DMS153 treated with DMSO at 0.1 percent for 48 hours (cell line): ENCODE results near the gene TNS2.

ENCODE experiments used
- DNase-seq: peaks from one replicate; lab custom pipeline; 2025; ENCODE audit not compliant: unreplicated experiment; lab: John Stamatoyannopoulos, UW

The TNS2 gene

DNA sequence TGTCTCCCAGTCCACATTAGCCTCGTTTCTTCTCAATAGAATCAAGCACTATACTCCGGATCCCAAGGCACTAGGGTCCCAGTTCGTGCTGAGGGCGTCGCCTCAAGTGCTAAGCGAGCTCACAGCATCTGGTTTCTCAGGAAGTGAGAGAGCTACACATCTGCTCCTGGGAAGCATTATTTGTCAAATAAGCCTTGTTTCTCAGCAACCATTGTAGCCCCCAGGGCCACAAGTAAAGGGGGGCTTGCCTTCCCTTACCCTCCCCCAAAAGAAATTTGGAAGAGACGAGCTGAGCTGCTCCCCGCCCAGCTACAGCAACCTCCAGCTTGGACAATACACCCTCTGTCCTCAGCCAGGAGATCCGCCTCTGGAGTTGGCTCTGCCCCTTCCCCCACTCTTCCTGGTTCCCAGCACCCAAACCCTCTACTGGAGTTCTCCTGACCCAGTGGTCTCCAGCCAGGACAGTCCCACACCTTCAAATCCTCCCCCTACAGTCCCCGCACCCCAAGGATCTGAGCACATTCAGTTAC lies 5.7 kb upstream of the TNS2 start:
- no peak for DNase-seq

DNA sequence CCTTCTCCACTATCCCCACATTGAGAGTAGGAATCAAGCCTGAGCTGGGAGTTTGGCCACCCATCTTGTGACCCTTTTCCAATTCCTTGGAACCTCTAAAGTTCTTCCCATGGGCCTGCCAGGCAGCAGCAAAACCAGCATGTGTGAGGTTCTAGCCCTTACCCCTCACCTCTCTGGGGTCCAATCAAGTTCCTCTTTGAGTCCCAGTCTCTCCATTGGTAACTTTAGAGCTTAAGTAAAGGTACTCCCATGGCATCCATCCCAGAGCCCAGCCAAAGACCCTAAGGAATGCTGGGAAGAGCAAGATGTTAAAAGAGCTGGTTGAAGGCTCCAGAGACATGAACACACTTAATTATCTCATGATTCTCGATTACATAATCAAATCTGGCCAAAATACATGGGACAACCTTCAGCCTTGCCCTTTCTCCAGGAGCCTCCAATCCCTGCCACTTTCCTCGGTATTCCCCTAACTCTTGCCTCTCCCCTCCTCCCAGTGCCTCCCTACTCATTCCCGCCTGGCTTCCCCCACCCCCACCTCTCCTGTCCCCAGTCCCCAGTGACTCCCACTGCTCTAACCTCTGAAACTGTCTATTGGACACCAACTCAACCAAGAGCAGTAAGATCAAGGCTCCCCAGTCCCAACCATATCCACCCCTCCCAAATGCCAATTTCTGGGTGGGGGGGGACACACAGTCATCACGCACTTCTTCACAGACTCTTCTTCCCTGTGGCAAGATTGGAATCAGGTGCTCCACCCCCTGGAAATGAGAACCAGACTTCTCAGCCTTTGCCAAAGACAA lies 4.8 kb upstream of the TNS2 start:
- DNase-seq: no peak

DNA sequence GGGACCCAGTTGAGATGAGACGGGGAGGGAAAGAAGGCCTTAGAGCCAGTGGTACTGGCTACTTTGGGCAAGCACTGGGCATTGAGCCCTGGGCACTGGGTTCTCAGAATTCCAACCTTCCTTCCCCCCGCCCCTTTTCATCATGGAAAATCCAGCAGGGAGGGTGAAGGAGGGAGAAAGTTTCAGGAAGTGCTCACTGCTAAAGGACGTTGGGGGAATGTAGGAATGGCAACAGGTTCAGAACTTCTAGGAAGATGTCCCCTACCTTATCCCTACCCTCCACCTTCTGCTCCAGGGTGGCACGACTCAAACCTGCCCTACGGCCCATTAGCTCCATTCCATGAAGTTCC lies 4.2 kb upstream of the TNS2 start:
- no peak for DNase-seq

DNA sequence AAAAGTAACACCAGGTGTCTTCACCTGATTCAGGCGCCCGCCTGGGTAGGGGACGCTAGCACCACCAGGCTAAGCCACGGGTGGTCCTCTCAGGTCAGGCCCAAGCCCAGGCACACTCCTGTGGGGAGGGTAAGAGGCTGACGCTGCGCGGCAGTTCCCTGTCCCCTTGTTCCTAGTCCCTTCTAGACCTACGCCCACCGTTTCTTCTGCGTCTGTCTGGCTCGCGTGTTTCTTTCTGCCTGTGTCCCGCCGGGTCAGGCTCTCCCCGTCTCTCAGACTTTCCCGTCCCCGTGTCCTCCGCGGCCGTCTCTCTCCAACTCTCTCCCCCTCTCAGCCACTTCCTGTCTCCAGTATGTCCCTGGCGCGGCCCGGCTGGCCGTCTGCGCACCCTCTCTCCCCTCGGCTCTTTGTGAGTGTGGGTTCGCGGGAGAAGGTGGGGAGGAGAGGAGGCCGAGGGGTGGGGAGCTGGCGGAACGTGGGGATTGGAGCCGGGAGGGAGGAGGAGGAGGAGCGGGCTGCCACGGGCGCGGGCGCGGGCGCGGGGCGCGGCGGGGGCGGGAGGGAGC lies 3.1 kb upstream of the TNS2 start:
- peak; percentile 81 for DNase-seq

DNA sequence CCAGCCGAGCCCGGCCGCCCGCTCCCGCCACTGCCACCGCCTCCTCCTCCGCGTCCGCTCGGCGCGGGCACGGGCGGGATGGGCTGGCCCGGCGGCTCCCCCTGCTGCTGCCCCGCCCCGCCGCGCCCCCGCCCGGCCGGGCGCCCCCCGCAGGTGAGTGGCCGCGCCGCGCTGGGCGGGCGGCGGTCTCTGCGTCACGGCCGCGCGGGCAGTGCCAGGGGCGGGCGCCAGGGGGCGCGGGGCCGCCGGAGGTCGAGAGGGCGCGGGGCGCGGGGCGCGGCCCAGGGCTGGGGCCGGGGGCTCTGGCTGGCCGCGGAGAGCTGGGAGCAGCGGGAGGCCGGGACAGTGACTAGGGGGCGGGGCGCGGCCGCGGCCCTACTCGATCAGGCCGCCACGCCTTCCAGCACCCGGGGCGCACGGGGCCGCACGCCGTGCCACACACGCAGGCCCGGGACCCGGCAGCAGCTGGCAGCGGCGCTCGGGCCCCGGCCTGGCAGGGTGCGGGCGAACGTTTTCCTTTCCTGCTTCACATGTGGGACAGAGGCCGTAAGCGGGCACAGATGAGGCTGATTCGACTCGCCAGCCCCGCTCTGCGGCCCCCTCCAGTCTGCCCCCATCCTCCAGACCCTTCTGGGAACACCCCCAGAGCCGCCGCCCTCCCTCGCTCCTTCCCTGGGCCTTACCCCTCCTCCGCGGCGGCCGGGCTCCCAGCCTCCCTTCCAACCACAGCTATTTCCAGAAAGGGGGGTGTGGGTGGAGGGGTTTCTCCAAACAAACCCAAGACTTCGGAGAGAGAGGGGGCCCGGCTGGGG lies 2.4 kb upstream of the TNS2 start:
- DNase-seq: no peak

DNA sequence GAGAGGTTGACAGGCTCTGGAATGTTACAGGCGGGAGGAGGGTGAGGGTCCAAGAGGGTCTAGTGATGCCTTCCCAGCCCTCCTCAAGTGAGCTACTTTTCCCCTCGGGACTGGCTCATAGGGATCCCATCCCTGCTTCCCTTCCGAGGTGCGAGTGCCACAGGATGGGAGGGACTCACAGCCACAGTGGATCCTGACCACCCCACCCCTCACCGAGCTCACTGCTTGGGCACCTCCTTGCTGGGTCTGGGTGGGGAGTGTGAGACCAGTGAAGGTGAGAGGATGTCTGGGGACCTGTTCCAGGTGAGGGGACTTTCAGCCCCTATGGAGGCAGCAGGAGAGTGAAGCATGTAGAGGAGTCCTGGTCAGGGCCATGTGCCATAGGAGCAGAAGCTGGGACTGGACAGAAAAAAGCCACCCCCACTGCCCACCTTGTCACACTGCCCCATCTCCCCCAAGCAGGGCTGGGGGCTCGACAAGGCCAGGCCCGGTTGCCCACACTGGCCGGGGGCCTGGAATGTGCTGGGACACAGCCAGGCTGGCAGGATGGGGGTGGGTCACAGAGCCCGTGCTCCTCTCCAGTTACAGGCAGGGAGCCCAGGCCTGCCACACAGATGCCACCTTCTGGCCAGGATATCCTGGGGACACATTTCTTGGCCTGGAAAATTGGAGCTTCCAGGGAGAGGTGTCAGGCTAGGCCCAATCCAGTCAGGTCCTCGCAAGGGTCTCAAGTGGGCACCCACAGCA lies 1.7 kb upstream of the TNS2 start:
- DNase-seq: peak; percentile 14

DNA sequence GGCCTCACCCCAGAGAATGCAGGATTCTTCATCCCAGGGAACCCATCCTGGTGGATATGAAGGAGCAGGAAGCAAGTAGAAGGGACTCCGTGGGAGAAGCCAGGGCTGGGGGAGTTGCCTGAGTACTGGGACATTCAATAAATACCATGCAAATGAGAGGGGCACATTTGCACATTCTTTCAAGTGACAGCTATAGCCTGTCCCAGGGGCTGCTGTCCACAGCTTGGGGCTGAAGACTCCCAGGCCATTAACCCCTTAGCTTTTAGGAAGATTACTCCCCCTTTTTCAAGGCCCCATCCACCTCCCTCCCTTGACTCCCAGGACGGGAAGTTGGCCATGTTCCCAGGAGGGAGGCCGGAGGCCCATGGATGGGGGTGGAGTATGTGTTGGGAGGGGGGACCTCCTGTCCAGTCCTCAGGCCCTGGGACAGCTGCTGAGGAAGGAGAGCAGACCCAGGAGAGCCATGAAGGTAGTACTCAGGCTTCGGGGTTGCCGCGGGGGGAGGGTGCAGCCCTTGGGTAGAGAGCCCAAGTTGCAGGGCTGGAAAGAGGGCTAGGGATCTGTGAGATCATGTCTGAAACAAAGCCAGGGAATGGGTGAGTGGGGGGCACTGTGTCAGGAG lies 974 bp upstream of the TNS2 start:
- DNase-seq: no peak

DNA sequence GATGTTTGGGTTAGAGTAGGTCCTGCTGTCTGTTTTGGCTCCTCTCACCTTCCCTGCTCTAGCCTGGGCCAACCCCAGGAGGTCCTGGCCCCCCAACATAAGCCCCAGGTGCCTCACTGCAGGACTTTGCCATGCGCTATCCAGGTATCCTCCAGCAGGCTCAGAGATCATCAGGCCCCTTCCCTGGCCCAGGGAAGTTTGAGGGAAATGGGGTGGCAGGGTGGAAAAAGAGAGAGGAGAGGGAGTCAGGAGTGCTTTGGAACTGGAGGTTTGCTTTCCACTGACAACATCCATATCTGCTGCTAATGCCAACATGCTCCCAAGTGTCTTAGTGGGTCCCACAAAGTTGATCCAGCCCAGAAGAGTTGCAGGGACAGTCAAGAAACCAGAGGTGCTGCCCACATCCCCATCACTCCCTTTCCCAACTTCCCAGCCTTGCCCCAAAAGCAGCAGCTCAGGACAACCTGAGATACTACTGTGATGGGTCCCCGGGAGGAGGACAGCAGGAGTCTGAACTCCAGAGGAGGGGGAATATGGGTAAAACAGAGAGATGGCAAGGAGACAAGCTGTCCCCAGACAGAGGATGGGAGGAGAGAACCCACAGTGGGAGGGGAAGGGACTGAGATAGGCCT lies 677 bp downstream of the TNS2 start:
- no peak for DNase-seq

DNA sequence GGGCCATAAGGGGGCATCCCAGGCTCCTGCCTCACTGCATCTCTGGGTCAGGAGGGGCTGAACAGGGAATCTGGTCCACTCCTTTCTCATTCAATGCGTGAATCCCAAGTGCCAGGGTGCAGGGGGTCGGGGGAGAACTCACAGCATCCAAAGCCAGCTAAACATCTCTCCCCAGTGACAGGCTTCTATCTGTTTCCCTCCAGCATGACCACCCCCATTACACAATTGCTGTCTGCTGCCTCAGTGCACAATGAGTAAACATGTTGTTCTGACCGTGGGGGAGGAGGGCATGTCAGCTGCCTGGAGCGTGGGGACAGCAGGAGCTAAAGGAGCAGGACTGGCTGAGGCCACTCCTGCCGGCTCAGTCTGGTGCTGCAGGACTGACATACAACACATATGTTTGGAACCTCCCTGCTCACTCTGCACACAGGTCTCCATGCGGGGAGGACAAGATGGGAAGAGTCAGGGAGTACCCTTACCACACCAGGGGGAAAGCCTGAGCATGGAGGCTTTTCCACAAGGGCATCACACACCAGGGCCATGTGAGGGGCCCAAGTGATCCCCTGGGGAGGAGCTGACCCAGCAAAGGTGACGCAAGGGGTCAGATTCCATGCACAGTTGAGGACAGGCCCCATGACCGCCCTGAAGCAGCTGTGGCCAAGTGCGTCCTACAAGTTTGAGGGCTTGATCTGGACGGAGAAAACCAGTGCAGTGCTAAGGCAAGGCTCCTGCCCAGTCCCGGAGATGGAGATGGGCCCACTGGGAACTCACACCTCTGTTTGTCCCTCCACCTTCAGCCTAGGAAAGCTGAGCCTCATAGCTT lies 1.4 kb downstream of the TNS2 start:
- no peak for DNase-seq

DNA sequence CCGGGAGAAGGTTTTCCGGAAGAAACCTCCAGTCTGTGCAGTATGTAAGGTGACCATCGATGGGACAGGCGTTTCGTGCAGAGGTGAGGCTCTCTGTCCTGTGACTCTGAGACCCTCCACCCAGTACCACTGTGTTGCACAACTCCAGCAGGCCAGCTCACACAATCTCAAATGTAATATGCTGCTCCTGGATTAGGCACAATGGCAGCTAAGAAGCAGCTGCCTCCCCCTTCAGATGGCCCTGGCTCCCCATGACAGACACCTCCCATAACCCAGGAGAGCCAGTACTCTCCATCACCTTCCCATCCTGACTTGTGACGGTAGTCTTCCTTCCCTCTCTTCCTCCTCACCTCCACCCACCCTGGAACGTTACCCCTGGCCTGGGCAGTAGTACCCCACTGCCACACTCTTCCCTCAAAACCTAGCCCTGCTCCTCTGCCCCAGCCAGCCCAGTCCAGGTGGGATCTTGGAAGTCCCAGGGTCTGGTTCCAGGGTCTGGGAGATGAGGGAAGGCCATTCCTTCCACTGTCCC lies 2.1 kb downstream of the TNS2 start:
- no peak for DNase-seq

DNA sequence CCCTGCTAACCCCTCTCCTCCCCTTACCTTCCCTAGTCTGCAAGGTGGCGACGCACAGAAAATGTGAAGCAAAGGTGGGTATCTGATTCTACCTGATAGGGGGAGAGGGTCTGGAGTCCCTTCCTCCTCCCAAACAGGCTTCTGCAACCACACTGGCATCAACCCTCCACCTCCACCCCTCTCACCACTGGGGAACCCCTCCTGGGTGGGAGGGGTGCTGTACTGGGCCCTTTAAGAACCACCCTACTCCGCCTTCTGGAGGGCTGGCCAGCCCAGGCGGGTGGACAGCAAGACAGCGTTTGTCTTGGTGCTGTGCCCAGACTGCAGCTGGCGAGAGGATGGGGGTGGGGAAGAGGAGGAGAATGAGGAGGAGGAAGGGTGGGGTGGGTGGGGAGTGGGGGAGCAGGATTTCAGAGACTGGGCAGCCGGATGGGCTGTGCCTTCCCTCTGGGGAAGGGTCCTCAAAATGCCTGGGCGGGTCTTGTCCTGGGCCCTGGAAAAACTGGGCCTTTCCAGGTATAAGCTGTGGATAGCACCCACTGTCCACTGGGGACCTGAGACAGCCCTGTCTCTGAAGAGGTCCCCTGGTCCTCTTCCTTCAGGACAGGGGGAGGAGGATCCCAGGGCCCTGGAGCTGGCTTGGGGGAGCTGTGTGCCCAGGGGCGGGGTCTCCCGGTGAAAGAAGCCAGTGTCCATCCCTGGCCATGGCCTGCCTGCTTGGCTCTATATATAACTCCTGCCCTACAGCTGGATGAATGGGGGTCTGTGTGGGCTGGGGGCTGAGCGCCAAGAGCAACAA lies 2.8 kb downstream of the TNS2 start:
- DNase-seq: no peak

DNA sequence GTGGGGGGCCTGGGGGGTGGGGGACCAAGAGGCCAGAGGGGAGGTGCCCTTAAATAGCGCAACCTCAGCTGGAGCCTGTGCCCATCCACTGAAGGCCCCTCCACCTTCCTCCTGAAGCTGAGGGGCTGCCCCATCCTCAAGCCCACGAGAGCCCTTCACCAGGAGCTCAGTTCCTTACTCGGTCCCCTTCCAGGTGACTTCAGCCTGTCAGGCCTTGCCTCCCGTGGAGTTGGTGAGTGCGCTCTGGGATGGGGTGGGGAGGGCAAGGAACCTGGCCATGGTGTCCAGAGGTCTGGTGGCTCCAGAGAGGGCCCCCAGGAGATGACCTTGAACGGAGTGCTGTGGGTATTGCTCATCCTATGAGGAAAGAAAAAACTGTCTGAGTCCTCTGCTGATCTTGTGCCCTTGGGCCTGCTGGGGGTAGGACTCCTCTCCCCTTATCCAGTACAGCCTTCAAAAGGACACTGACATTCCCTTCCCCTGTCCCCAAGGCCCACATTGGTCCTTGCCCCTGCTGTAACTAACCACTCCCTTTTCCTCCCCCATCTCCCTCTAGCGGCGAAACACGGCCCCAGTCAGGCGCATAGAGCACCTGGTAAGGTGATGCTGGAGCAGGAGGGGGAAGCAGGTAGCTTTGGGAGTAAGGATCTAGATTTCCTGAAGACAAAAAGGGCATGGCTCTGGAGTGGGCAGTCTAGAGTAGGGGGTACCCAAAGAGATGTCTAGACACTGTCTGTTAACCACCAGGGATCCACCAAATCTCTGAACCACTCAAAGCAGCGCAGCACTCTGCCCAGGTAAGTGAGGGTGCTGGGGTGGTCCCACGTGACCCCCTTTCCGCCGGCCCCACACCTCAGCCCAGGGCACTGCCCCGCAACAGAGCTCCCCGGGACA lies 3.6 kb downstream of the TNS2 start:
- peak; percentile 85 for DNase-seq

DNA sequence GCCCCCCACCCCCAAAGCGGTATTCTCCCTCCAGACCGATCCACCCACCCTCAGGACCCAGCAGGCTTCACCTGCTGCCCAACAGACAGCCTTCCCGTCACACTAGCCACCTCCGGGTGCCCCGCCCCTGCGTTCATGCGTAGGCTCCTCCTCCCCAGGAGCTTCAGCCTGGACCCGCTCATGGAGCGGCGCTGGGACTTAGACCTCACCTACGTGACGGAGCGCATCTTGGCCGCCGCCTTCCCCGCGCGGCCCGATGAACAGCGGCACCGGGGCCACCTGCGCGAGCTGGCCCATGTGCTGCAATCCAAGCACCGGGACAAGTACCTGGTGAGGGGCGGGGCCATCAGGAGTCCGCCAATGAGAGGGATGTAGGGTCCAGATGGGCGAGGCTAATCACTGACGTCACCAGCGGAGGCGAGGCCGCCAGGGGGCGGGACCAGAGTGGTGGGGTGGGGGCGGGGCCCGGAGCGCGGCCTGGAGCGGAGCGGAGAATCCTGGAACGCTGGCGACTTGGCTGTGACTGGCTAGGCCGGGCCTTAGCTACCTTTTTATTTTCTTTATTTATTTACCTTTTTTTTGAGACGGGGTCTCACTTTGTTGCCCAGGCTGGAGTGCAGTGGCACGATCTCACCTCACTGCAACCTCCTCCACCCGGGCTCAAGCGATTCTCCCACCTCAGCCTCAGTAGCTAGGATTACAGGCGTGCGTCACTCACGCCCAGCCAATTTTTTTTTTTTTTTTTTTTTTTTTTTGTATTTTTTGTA lies 4.4 kb downstream of the TNS2 start:
- DNase-seq: peak; percentile 86

DNA sequence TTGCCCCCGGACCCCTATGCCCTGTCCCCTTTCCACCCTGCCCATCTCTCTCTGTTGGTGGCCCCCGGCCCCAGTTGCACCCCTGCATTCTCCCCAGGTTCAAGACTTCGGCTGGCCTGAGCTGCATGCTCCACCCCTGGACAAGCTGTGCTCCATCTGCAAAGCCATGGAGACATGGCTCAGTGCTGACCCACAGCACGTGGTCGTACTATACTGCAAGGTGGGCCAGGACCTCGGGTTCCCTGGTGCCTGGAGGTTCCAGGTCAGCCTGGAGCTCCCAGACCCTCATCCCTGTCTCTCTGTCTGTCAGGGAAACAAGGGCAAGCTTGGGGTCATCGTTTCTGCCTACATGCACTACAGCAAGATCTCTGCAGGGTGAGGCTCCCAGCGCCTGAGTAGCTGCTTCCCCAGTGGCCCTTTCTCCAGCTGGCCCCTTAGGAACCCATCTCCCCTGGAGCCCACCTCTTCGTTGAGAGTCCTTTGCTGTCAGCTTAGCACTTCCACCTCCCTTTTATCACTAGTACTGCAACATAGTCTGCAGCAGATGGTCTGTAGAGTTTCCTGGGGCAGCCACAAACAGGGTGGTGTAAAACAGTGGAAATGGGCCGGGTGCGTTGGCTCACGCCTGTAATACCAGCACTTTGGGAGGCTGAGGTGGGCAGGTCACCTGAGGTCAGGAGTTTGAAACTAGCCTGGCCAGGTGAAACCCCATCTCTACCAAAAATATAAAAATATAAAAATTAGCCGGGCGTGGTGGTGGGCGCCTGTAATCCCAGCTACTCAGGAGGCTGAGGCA lies 5.8 kb downstream of the TNS2 start:
- no peak for DNase-seq

DNA sequence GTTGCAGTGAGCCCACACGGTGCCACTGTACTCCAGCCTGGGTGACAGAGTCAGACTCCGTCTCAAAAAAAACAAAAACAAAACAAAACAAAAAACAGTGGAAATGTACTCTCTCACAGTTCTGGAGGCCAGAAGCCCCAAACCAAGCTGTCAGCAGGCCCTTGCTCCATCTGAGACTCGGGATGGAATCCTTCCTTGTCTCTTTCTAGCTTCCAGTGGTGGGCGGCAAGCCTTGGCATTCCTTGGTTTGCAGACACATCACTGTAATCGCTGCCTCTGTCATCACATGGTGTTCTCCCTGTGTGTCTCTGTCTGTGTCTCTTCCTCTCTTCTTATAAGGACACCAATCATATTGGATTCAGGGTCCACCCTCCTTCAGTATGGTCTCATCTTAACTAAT lies 6.4 kb downstream of the TNS2 start:
- DNase-seq: no peak

DNA sequence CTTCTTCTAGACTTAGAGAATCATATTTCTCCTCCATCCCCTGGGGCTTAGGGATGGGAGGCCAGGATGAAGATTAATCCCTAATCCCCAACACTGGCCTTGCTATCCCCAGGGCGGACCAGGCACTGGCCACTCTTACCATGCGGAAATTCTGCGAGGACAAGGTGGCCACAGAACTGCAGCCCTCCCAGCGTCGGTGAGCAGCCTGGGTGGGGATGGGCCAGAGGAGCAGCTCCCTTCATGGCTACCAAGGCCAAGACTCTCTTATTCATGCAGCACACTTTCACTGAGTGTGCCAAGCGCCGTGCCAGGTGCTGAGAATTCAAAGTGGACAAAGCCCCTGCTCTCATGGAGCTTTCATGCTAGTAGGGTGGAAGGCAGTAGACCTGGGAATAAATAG lies 7.0 kb downstream of the TNS2 start:
- no peak for DNase-seq
